Measurements from ENCODE around the gene ARFGEF2. TPM values are rescaled to one million over a fixed set of nuclear protein-coding genes. Genes with fewer than 3 reads are reported as not detected.

ARFGEF2 gene
- total RNA-seq, 1 experiment from 2014 or later, result 22.2 TPM

GRCh38 chr20:48962421-48962820 is 40.9 kb downstream of the ARFGEF2 start:
- H2AFZ ChIP-seq (ENCODE audit: low read depth, low read length, poor library complexity, severe bottlenecking), result no peak overlapping the region
- no peaks in the 10 kb centered on the region for H3K9me3 ChIP-seq (ENCODE audit: control insufficient read depth in 1 of 2, insufficient read depth in 1 of 2, low read depth in 1 of 2, low read length in 2 of 2)
- no peak overlapping the region for H3K9ac ChIP-seq (ENCODE audit: low read length)
- ChIA-PET RAD21 (ENCODE audit: low non-redundant PET in 1 of 2, low total read pairs in 2 of 2, uncharacterized antibody in 2 of 2, unreplicated experiment in 2 of 2) (no interaction called here), POLR2A (no interaction called here), CTCF (no interaction called here)
- no peak overlapping the region for H3K4me2 ChIP-seq (ENCODE audit: low read length)
- H3K27ac ChIP-seq (ENCODE audit: low read depth, low read length), result no peak overlapping the region
- H3K36me3 ChIP-seq (ENCODE audit: control insufficient read depth in 1 of 2, insufficient read depth in 2 of 2, low read length in 2 of 2), result peaks cover 4 to 7% of the 10 kb centered on the region in 2 experiments
- no peaks in the 10 kb centered on the region for H4K20me1 ChIP-seq (ENCODE audit: insufficient read depth)
- TF ChIP-seq ZFX (IDR thresholded peaks at IDR 0.05) (no peak), CBX3 (IDR thresholded peaks at IDR 0.05; ENCODE audit: low read depth) (no peak), JUND (IDR thresholded peaks at IDR 0.05) (no peak), TCF7L2 (IDR thresholded peaks at IDR 0.05; ENCODE audit: borderline replicate concordance, extremely low read depth, insufficient read depth, insufficient read length) (no peak), EZH2phosphoT487 (IDR thresholded peaks at IDR 0.05; ENCODE audit: borderline replicate concordance) (no peak), CEBPB (IDR thresholded peaks at IDR 0.05; ENCODE audit: low read depth) (no peak)
- ATAC-seq (no peak), DNase-seq (ENCODE audit: low read depth, low spot score) (no peak)
- H3K4me3 ChIP-seq (replicated peaks in 1 of 2; ENCODE audit: low read depth in 1 of 2, low read length in 2 of 2), result no peak overlapping the region
- no TSS peak for BruUV-seq (replicated peaks)
- no peaks in the 10 kb centered on the region for H3K79me2 ChIP-seq (ENCODE audit: insufficient read depth, low read length)
- no peaks in the 10 kb centered on the region for H3K9me2 ChIP-seq (ENCODE audit: insufficient read depth)
- intact Hi-C loops (cut with micrococcal nuclease), result no loop called here
- H3K27me3 ChIP-seq (ENCODE audit: insufficient read depth, low read length), result no peaks in the 10 kb centered on the region
- H3K4me1 ChIP-seq (ENCODE audit: control insufficient read depth in 1 of 2, insufficient read depth in 2 of 2, low read length in 2 of 2), result no peaks in the 10 kb centered on the region

- H3K27me3 ChIP-seq (ENCODE audit: insufficient read depth, low read length), result no peaks in the 10 kb centered on the region
- intact Hi-C loops (cut with micrococcal nuclease), result no loop called here
- peaks cover 4 to 7% of the 10 kb centered on the region in 2 experiments; a peak in 3 of 4 replicates for H3K36me3 ChIP-seq (ENCODE audit: control insufficient read depth in 1 of 2, insufficient read depth in 2 of 2, low read length in 2 of 2)
- ChIA-PET RAD21 (ENCODE audit: low non-redundant PET in 1 of 2, low total read pairs in 2 of 2, uncharacterized antibody in 2 of 2, unreplicated experiment in 2 of 2) (no interaction called here), CTCF (no interaction called here), POLR2A (no interaction called here)
- no peak for TF ChIP-seq ZFX (IDR thresholded peaks at IDR 0.05)
- no peak for TF ChIP-seq CBX3 (IDR thresholded peaks at IDR 0.05; ENCODE audit: low read depth)
- no peak for TF ChIP-seq SIN3A (IDR thresholded peaks at IDR 0.05; ENCODE audit: low read depth)
- TF ChIP-seq JUND (IDR thresholded peaks at IDR 0.05), result no peak
- TF ChIP-seq CTCF (IDR thresholded peaks at IDR 0.05 in 2 of 3, conservative IDR thresholded peaks at IDR 0.05 in 1 of 3; ENCODE audit: borderline replicate concordance in 1 of 3, insufficient read depth in 1 of 3, low read depth in 2 of 3, low read length in 2 of 3), result no peak
- TF ChIP-seq TCF7L2 (IDR thresholded peaks at IDR 0.05; ENCODE audit: borderline replicate concordance, extremely low read depth, insufficient read depth, insufficient read length), result no peak
- no peak for TF ChIP-seq EZH2 (IDR thresholded peaks at IDR 0.05)
- no peak for TF ChIP-seq RAD21 (IDR thresholded peaks at IDR 0.05; ENCODE audit: low read depth)
- TF ChIP-seq EGR1 (IDR thresholded peaks at IDR 0.05; ENCODE audit: low read depth), result no peak
- no peak for TF ChIP-seq CEBPB (IDR thresholded peaks at IDR 0.05; ENCODE audit: low read depth)
- no peak for TF ChIP-seq EZH2phosphoT487 (IDR thresholded peaks at IDR 0.05; ENCODE audit: borderline replicate concordance)
- no peak for TF ChIP-seq MAX (IDR thresholded peaks at IDR 0.05)
- no peak overlapping the region for H3K4me2 ChIP-seq (ENCODE audit: low read length)
- no peaks in the 10 kb centered on the region for H3K4me1 ChIP-seq (ENCODE audit: control insufficient read depth in 1 of 2, insufficient read depth in 2 of 2, low read length in 2 of 2)
- H3K9me3 ChIP-seq (ENCODE audit: control insufficient read depth in 1 of 2, insufficient read depth in 1 of 2, low read depth in 1 of 2, low read length in 2 of 2), result no peaks in the 10 kb centered on the region
- ATAC-seq, result no peak
- no peaks in the 10 kb centered on the region for H3K9me2 ChIP-seq (ENCODE audit: insufficient read depth)
- H4K20me1 ChIP-seq (ENCODE audit: insufficient read depth), result no peaks in the 10 kb centered on the region
- no peaks in the 10 kb centered on the region for H3K79me2 ChIP-seq (ENCODE audit: insufficient read depth, low read length)
- no peak overlapping the region for H2AFZ ChIP-seq (ENCODE audit: low read depth, low read length, poor library complexity, severe bottlenecking)
- no peak overlapping the region for H3K9ac ChIP-seq (ENCODE audit: low read length)
- no peak overlapping the region for H3K4me3 ChIP-seq (replicated peaks in 1 of 2; ENCODE audit: low read depth in 1 of 2, low read length in 2 of 2)
- BruUV-seq (replicated peaks), result no TSS peak
- H3K27ac ChIP-seq (ENCODE audit: low read depth, low read length), result no peak overlapping the region
- no peak for DNase-seq (ENCODE audit: low read depth, low spot score)
Observed at GRCh38 chr20:48962976-48963771, 41.7 kb downstream of the ARFGEF2 start.
